Measurements from ENCODE around the gene BICDL1.

- TF ChIP-seq TCF7L2 (IDR thresholded peaks at IDR 0.05; ENCODE audit: borderline replicate concordance, extremely low read depth, insufficient read depth, insufficient read length): no peak
- no peak for TF ChIP-seq SIN3A (IDR thresholded peaks at IDR 0.05; ENCODE audit: low read depth)
- TF ChIP-seq CTCF (IDR thresholded peaks at IDR 0.05 in 2 of 3, conservative IDR thresholded peaks at IDR 0.05 in 1 of 3; ENCODE audit: borderline replicate concordance in 1 of 3, insufficient read depth in 1 of 3, low read depth in 2 of 3, low read length in 2 of 3): no peak
- no peak for TF ChIP-seq EZH2phosphoT487 (IDR thresholded peaks at IDR 0.05; ENCODE audit: borderline replicate concordance)
- TF ChIP-seq POLR2AphosphoS5 (IDR thresholded peaks at IDR 0.05; ENCODE audit: low read depth, low read length): no peak
- no peak for TF ChIP-seq REST (IDR thresholded peaks at IDR 0.05; ENCODE audit: low read depth)
- no peak for TF ChIP-seq SP1 (IDR thresholded peaks at IDR 0.05; ENCODE audit: low read depth)
- no peak for TF ChIP-seq EZH2 (IDR thresholded peaks at IDR 0.05)
Observed at GRCh38 chr12:119949594-119949993, 39.4 kb upstream of the BICDL1 start.
